HG02938 (cell line): ENCODE data around the gene BAZ1A.
A peak's percentile ranks its signal among the peaks of the same experiment; 100 is the strongest.

Source experiments
- ATAC-seq: cut with Tn5 transposase; IDR thresholded peaks from one replicate; pipeline ENCODE4 v1.9.1; 2021; ENCODE audit warnings: mild to moderate bottlenecking, moderate library complexity; ENCODE audit not compliant: unreplicated experiment

BAZ1A gene

GRCh38 chr14:34875031-34875922 is at the start of gene BAZ1A:
Gene BAZ1A (minus strand): TSS chr14:34875360. CDS start chr14:34874604, 756 bp downstream.
- peak; percentile 30 for ATAC-seq

- ATAC-seq: no peak
These were observed 45.2 kb upstream of the BAZ1A start for GRCh38 chr14:34920339-34920738.

- no peak for ATAC-seq
These were observed 38.5 kb upstream of the BAZ1A start for GRCh38 chr14:34913619-34914018.

GRCh38 chr14:34912966-34913365 is 37.8 kb upstream of the BAZ1A start:
- ATAC-seq: no peak

GRCh38 chr14:34912182-34912581 is 37.0 kb upstream of the BAZ1A start:
- no peak for ATAC-seq

- no peak for ATAC-seq
These were observed 36.3 kb upstream of the BAZ1A start for GRCh38 chr14:34911209-34912150.

GRCh38 chr14:34906287-34906686 is 31.1 kb upstream of the BAZ1A start:
- ATAC-seq: no peak

- ATAC-seq: no peak
These were observed 20.1 kb upstream of the BAZ1A start for GRCh38 chr14:34895277-34895676.

- ATAC-seq: no peak
These were observed 15.8 kb upstream of the BAZ1A start for GRCh38 chr14:34890937-34891336.

- ATAC-seq: no peak
These were observed 13.0 kb upstream of the BAZ1A start for GRCh38 chr14:34888186-34888585.

- ATAC-seq: no peak
These were observed 8.8 kb upstream of the BAZ1A start for GRCh38 chr14:34883954-34884353.

- ATAC-seq: peak; percentile 29
These were observed 652 bp downstream of the BAZ1A start for GRCh38 chr14:34874386-34875030.

- peak; percentile 51 for ATAC-seq
These were observed 1.4 kb downstream of the BAZ1A start for GRCh38 chr14:34873589-34874385.

- peak; percentile 7 for ATAC-seq
These were observed 2.2 kb downstream of the BAZ1A start for GRCh38 chr14:34872822-34873588.

GRCh38 chr14:34867199-34867598 is 8.0 kb downstream of the BAZ1A start:
- no peak for ATAC-seq

- no peak for ATAC-seq
These were observed 9.1 kb downstream of the BAZ1A start for GRCh38 chr14:34865889-34866574.

GRCh38 chr14:34863844-34864243 is 11.3 kb downstream of the BAZ1A start:
- no peak for ATAC-seq

- no peak for ATAC-seq
These were observed 16.4 kb downstream of the BAZ1A start for GRCh38 chr14:34858765-34859164.
